NCI-H146 treated with DMSO at 0.1 percent for 48 hours (cell line): Measurements from ENCODE around the gene CHD9.

Experiments used
- DNase-seq: peaks from one replicate; lab custom pipeline; 2025; ENCODE audit not compliant: unreplicated experiment; lab: John Stamatoyannopoulos, UW

The CHD9 gene

DNA sequence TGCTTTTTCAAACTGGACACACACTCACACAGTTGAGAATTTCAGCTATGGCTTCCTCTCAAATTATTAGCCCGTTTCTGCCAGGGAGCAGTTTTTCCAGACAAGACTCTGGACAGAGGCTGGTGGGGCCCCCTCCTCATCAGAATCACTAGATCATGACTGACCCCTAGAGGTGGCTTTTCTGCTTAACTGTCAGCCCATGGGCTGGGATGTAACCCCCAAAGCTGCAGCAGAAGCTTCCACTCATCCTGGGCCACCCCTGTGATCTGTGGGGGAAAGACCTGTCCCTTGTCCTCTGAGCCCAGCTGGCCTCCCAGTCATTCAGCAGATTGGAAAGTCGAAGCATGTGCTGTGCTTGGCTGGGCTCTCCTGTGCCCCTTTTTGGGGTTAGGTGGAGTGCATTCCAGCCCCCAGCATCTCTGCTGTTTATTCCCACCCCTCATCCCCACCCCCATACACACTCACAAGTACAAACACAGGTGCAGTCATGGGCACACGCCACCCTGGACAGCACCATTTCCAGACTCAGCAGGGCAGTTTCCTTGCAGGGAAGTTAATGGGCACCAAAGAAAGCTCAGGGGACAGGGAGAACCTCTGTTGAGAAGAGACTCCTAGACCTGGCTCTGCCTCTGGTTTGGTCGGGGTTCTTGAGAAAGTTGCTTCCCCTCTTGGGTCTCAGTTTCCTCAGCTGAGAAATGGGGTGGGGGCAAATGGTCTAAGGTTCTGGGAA is 301.9 kb downstream of the CHD9 start:
- DNase-seq = no peak

DNA sequence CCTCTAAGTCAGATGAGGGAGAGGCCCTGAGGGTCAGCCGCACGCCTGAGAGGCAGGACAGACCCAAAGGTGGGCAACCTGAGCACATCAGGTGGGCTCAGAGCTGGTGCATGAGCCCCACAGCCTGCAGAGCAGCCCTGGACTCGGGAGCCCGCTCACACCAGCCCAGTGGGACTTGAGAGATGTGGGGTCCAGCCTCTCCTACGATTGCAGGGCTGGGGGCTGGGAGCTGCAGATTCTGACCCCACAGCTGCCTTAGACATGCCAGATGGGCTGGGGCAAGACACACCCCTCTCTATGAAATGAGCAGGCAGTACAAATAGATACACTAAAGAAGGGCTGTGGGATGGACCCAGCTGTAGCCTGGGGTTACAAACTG is 302.4 kb downstream of the CHD9 start:
- DNase-seq = peak; percentile 11

DNA sequence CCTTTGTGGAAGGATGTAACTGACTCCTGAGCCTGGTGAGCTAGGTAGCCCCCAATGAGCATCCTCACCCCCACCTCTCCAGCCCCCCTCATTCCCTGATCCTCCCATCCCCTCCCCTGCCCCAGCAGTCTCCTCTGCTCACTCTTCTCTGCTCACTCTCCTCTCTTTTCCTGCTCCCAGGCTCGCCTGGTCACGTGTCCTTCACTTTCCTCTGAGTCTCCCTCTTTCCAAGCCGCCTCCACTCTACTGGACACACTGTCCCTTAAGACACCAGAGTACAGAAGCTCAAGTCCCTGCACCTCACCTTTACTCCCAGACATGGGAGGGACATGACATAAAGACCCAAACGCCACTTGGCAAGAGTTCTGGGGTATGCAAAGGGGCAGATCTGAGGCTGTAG is 303.2 kb downstream of the CHD9 start:
- DNase-seq = no peak

DNA sequence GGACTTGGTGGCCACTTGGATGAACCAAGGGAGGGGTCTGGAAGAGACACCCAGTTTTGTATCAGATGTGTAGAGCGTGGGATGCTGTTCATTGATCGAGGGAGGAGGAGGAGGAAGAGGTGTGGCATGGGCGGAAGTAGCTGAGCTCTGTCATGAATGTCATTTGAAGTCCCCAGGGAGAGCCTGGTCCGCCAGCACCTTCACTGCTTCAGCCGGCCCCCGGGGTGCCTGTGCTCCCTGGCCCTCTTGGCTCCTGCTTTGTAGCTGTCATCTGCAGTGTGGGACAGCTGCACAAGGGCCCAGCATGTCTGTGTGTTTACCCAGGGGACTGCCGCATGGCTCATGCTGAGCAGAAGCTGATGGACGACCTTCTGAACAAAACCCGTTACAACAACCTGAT is 304.1 kb downstream of the CHD9 start:
- DNase-seq = no peak

DNA sequence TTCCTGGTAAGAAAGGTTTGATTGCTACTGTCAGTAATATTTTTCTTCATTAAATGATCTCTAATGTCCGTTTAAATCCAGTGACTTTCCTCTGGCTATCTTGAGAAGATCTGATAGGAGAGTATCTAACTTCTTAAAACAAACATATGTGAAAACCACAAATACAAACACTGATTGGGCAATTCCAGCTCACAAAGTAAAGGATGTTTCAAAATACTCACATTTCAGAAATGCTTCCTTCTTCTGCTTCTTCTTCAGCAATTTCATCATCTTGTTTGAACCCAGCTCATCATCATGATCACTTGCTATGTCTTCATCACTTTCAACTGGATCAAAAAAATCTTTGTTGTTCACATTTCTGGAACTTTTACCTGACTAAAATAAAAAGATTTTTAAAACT is 315.1 kb downstream of the CHD9 start:
- no peak for DNase-seq

DNA sequence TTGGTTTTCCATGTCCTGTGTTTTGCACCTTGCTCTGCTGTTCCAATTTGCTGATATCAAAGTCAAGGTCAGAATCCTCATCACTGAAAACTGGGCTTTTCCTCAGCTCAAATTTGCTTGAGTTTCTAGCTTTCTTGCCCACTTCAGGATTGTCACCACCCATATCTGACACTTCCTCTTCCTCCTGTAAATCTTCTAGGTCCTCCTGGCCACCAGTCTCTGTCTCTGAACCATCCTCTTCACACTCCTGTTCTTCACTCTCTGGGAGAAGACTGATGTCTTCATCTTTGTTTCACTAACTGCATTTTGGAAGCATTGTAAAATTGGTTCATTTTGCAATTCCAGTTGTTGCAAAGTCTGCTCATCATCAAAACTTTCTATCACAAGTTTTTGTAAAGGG is 316.0 kb downstream of the CHD9 start:
- no peak for DNase-seq

DNA sequence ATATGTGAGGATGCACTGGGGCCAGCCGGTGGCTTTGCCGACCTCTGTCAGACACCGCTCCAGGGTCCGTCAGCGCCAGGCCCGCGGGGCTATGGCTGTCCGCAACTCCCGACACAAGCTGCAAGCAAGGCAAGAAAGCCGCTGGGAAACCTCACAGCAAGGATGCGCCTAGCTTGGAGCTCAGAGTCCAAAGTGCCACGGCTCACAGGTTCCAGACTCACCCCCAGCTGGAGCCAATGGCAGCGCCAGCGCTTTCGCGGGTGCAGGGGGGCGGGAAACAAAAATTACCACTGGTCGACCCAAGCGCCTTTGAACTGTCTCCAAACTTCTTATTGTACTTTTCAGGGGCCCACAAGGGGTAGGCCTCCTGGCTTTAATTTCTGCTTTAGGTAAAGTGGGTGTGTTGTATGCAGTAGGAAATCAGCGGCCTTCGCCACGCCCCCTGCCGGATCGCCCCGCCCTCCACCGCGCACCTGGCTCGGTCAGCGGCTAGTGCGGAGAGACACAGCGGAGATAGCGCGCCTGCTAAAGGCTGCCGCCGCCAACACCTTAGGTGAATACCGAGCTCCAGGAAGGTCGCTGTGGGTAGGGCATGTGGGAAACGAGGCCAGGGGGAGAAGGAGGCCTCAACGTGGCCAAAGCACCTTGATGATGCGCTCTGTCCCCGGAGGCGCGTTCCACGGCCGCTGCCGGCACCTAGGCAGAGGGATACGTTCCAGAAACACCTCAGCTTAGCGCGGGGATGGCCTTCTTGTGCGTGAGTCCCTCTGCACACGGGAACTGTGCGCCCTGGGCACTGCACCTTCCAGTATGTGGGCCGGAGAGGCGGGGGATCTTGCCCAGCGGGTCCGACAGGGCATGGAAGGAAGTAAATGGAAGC is 318.4 kb downstream of the CHD9 start:
- DNase-seq = no peak

DNA sequence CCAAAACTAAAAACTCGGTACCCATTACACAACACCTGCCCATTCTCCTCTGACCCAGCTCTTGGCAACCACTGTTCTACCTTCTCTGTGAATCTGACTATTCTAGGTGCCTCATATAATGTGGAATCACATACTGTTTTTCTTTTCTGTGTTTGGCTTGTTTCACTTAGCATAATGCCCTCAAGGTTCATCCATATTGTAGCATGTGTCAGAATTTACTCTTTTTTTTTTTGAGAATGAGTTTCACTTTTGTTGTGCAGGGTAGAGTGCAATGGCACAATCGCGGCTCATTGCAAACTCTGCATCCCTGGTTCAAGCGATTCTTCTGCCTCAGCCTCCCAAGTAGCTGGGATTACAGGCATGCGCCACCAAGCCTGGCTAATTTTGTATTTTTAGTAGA is 320.0 kb downstream of the CHD9 start:
- no peak for DNase-seq

DNA sequence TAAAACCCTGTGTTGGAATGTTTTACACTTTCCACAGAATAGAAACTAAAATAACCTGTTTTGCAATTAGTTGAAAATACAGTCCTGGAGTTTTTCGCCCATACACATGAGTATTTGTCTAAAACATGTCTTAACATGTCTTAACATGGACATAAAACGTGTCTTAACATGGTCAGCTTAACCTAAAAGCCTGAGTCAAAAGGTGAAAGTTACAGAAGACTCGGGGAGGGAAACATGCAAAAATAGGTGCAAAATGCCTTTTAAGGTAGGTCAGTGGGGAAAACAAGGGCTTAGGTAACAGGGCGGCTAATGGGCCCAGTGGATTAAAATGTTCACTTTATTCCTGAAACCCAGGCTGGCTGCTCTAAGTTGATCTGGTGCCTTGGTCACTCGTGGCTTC is 323.3 kb downstream of the CHD9 start:
- no peak for DNase-seq
